Measurements from ENCODE around the gene RAB11FIP5. TPM values are rescaled to one million over a fixed set of nuclear protein-coding genes. Genes with fewer than 3 reads are reported as not detected.

The RAB11FIP5 gene
- total and polyA plus RNA-seq, 2 experiments from 2014 or later = 4.4 to 16.6 TPM

DNA sequence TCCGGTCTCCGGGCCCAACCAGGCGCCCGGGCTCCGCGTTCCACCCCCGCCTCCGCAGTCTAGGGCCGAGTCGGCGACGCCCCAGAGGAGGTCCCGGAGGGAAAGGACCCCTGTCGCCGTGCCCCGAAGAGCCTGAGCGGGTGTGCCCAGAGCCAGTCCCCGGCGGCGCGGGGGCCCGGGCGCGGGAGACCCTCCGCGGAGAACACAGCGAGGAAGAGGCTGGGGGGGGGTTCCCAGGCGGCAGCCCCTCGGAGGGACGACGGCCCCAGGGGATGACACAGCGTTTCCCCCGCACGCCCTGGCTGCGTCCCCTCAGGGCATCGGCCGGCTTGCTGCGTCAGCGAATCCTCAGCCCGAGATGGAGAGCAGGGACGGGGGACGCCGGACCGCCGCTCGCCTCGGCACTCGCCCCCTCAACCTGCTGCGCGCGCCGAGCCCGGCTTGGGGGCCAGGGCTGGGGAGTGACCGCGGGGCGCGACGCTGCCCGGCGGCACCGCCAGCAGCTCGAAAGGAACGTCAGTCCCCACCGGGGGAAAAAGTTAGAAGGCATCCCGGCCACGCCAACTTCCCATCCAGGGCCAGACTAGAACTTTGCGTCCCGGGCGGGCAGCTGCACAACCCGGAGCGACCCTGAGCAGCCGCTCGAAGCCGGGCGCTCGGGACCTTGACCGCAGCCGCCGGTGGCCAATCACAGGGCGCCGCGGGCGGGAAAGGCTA, 41.9 kb downstream of the RAB11FIP5 start:
- no peaks in the 10 kb centered on the region for H3K9me3 Mint-ChIP-seq
- H3K4me1 ChIP-seq (ENCODE audit: insufficient read depth) = peaks cover 15% of the 10 kb centered on the region; the same call in 1 of the 2 replicates
- H3K27ac ChIP-seq (ENCODE audit: low read depth) = peak overlapping the region; percentile 88
- TF ChIP-seq POLR2AphosphoS5 (IDR thresholded peaks at IDR 0.05; ENCODE audit: low read depth) = peak; percentile 74
- TF ChIP-seq, protein P1, sequence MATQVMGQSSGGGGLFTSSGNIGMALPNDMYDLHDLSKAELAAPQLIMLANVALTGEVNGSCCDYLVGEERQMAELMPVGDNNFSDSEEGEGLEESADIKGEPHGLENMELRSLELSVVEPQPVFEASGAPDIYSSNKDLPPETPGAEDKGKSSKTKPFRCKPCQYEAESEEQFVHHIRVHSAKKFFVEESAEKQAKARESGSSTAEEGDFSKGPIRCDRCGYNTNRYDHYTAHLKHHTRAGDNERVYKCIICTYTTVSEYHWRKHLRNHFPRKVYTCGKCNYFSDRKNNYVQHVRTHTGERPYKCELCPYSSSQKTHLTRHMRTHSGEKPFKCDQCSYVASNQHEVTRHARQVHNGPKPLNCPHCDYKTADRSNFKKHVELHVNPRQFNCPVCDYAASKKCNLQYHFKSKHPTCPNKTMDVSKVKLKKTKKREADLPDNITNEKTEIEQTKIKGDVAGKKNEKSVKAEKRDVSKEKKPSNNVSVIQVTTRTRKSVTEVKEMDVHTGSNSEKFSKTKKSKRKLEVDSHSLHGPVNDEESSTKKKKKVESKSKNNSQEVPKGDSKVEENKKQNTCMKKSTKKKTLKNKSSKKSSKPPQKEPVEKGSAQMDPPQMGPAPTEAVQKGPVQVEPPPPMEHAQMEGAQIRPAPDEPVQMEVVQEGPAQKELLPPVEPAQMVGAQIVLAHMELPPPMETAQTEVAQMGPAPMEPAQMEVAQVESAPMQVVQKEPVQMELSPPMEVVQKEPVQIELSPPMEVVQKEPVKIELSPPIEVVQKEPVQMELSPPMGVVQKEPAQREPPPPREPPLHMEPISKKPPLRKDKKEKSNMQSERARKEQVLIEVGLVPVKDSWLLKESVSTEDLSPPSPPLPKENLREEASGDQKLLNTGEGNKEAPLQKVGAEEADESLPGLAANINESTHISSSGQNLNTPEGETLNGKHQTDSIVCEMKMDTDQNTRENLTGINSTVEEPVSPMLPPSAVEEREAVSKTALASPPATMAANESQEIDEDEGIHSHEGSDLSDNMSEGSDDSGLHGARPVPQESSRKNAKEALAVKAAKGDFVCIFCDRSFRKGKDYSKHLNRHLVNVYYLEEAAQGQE (IDR thresholded peaks at IDR 0.05; ENCODE audit: unreplicated experiment) = no peak
- TF ChIP-seq ZNF114 (CRISPR knock-in tag; IDR thresholded peaks at IDR 0.05) = no peak
- H3K79me2 ChIP-seq (replicated peaks; ENCODE audit: insufficient read depth) = peaks cover 46% of the 10 kb centered on the region
- peak; percentile 42 for ATAC-seq
- peaks cover 23% of the 10 kb centered on the region for H3K27me3 Mint-ChIP-seq (ENCODE audit: insufficient read depth, low read depth, poor library complexity)
- H3K27me3 ChIP-seq (ENCODE audit: insufficient read depth) = no peaks in the 10 kb centered on the region
- H3K4me3 ChIP-seq = peak overlapping the region; percentile 81
- peak; percentile 77 for DNase-seq (ENCODE audit: low spot score)
- peak overlapping the region; percentile 82 for H3K4me3 Mint-ChIP-seq
- no peak overlapping the region; the same call in 1 of the 2 replicates for H3K27ac Mint-ChIP-seq
- H2AFZ ChIP-seq = peak overlapping the region; percentile 78
- H3K36me3 Mint-ChIP-seq (ENCODE audit: low read depth) = peaks cover 6% of the 10 kb centered on the region; the same call in 2 of the 3 replicates
- 0 out of 2 replicates have a peak, but pooled peaks cover 4% of the 10 kb centered on the region for H3F3A ChIP-seq (replicated peaks; ENCODE audit: low read depth)
- peak overlapping the region; percentile 97 for H3K4me2 ChIP-seq
- no peaks in the 10 kb centered on the region for H3K36me3 ChIP-seq (ENCODE audit: insufficient read depth)
- no peaks in the 10 kb centered on the region for H3K9me2 ChIP-seq (ENCODE audit: insufficient read depth)
- peaks cover 14% of the 10 kb centered on the region; the same call in 1 of the 2 replicates for H4K20me1 ChIP-seq (replicated peaks; ENCODE audit: insufficient read depth)
- peaks cover 22% of the 10 kb centered on the region for H3K4me1 Mint-ChIP-seq

DNA sequence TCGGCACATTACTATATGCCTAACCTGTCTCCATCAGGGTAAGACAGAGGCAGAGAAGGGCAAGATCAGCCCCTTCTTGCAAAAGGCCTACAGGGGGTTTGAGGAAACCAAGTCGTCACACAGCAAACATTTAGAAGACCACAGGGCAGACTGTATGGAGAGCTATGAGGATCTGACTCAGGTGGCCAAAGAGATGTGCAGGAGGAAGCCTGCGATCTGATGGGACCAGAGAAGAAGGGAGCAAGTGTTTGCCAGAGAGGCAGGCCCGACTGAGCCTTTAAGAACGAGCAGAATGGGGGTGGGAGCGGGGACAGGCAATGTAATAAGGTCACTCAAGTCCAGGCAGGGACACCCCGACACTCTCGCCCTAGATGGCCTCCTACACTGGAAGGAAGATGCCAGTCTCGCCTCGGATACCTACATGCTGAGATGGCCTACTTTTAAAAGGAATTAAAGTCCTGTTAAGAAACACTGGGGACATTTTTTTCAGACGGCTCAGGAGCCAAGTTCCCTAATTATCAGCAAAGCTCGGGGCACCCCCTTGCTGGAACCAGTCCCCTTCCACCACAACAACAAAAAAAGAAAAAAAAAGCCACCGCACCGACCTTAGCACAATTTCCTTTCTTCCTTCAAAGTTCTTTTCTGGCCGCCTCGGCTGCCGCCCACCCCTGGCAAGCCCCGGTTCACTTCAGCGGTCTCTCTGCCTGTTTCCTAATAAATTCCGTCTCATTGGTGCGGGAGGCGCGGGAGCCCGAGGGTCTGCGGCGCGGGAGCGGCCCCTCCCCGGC, 42.7 kb downstream of the RAB11FIP5 start:
- Histone ChIP-seq H3K27me3 (ENCODE audit: insufficient read depth) (no peaks in the 10 kb centered on the region), H3K79me2 (replicated peaks; ENCODE audit: insufficient read depth) (peaks cover 54% of the 10 kb centered on the region), H3K9me2 (ENCODE audit: insufficient read depth) (no peaks in the 10 kb centered on the region), H3K4me3 (peak overlapping the region; percentile 81), H2AFZ (peak overlapping the region; percentile 78), H3F3A (replicated peaks; ENCODE audit: low read depth) (0 out of 2 replicates have a peak, but pooled peaks cover 4% of the 10 kb centered on the region), H3K36me3 (ENCODE audit: insufficient read depth) (no peaks in the 10 kb centered on the region), H3K4me1 (ENCODE audit: insufficient read depth) (peaks cover 15% of the 10 kb centered on the region; the same call in 1 of the 2 replicates), H3K4me2 (peak overlapping the region; percentile 97), H4K20me1 (replicated peaks; ENCODE audit: insufficient read depth) (peaks cover 14% of the 10 kb centered on the region; the same call in 1 of the 2 replicates), H3K27ac (ENCODE audit: low read depth) (no peak overlapping the region; the same call in 1 of the 2 replicates)
- ATAC-seq = no peak
- H3K27me3 Mint-ChIP-seq (ENCODE audit: insufficient read depth, low read depth, poor library complexity) = peaks cover 24% of the 10 kb centered on the region
- TF ChIP-seq ZNF331 (CRISPR knock-in tag; IDR thresholded peaks at IDR 0.05; ENCODE audit: low read depth) (no peak), POLR2AphosphoS5 (IDR thresholded peaks at IDR 0.05; ENCODE audit: low read depth) (no peak), STAT1 (IDR thresholded peaks at IDR 0.05; ENCODE audit: unreplicated experiment) (no peak), ZNF114 (CRISPR knock-in tag; IDR thresholded peaks at IDR 0.05) (no peak), EZH2 (IDR thresholded peaks at IDR 0.05; ENCODE audit: low read depth, unreplicated experiment) (no peak)
- TF ChIP-seq, protein P2, sequence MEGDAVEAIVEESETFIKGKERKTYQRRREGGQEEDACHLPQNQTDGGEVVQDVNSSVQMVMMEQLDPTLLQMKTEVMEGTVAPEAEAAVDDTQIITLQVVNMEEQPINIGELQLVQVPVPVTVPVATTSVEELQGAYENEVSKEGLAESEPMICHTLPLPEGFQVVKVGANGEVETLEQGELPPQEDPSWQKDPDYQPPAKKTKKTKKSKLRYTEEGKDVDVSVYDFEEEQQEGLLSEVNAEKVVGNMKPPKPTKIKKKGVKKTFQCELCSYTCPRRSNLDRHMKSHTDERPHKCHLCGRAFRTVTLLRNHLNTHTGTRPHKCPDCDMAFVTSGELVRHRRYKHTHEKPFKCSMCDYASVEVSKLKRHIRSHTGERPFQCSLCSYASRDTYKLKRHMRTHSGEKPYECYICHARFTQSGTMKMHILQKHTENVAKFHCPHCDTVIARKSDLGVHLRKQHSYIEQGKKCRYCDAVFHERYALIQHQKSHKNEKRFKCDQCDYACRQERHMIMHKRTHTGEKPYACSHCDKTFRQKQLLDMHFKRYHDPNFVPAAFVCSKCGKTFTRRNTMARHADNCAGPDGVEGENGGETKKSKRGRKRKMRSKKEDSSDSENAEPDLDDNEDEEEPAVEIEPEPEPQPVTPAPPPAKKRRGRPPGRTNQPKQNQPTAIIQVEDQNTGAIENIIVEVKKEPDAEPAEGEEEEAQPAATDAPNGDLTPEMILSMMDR (conservative IDR thresholded peaks at IDR 0.05; ENCODE audit: low read depth in 2 of 2) = no peak
- H3K4me1 Mint-ChIP-seq = peaks cover 22% of the 10 kb centered on the region
- H3K9me3 Mint-ChIP-seq = no peaks in the 10 kb centered on the region
- peaks cover 9% of the 10 kb centered on the region for H3K36me3 Mint-ChIP-seq (ENCODE audit: low read depth)
- DNase-seq (ENCODE audit: low spot score) = no peak
- H3K4me3 Mint-ChIP-seq = peak overlapping the region; percentile 82
- peak overlapping the region; percentile 9; the same call in 1 of the 2 replicates for H3K27ac Mint-ChIP-seq
